ENCODE measurements around the gene QPCT. TPM values are rescaled to one million over a fixed set of nuclear protein-coding genes. Genes with fewer than 3 reads are reported as not detected.

The QPCT gene
- polyA plus RNA-seq, 5 donors: 5.2 to 19.5 (median 7.4) TPM

Other genes starting within 250 kb of the QPCT start
- 10 to 100 TPM; 23.0 to 38.3 (median 35.9) TPM for gene EIF2AK2, start 187.7 kb upstream of the QPCT start, polyA plus RNA-seq (ENCODE audit: insufficient read depth in 1 of 5, insufficient read length in 5 of 5, low replicate concordance in 1 of 5)
- gene SULT6B1, start 156.0 kb upstream of the QPCT start, polyA plus RNA-seq (ENCODE audit: insufficient read depth in 1 of 5, insufficient read length in 5 of 5, low replicate concordance in 1 of 5): not detected
- 10 to 100 TPM; 42.0 to 62.6 (median 54.1) TPM for gene CEBPZOS, start 148.1 kb upstream of the QPCT start, polyA plus RNA-seq (ENCODE audit: insufficient read depth in 1 of 5, insufficient read length in 5 of 5, low replicate concordance in 1 of 5)
- 10 to 100 TPM; 63.0 to 73.8 (median 70.2) TPM for gene CEBPZ, start 113.0 kb upstream of the QPCT start, polyA plus RNA-seq (ENCODE audit: insufficient read depth in 1 of 5, insufficient read length in 5 of 5, low replicate concordance in 1 of 5)
- 10 to 100 TPM; 23.8 to 42.5 (median 33.3) TPM for gene NDUFAF7, start 113.0 kb upstream of the QPCT start, polyA plus RNA-seq (ENCODE audit: insufficient read depth in 1 of 5, insufficient read length in 5 of 5, low replicate concordance in 1 of 5)
- 10 to 100 TPM; 36.3 to 70.2 (median 56.6) TPM for gene PRKD3, start 19.8 kb upstream of the QPCT start, polyA plus RNA-seq (ENCODE audit: insufficient read depth in 1 of 5, insufficient read length in 5 of 5, low replicate concordance in 1 of 5)

All from right lung (tissue), 5 donors.